Measurements from ENCODE around the gene EPS8L2.
"Not testable (repeated sequence)": the region's sequence is repeated elsewhere in the genome, so short reads cannot be mapped to it uniquely, and the experiment has no call there.

EPS8L2 gene

GRCh38 chr11:690244-690643 lies 15.8 kb upstream of the EPS8L2 start:
- DNase-seq (ENCODE audit: low spot score), result not testable (repeated sequence)

GRCh38 chr11:690738-691633 lies 15.0 kb upstream of the EPS8L2 start:
- DNase-seq (ENCODE audit: low spot score), result no peak

GRCh38 chr11:691710-692590 lies 14.1 kb upstream of the EPS8L2 start:
- no peak for DNase-seq (ENCODE audit: low spot score)

- DNase-seq (ENCODE audit: low spot score), result no peak
Measured at GRCh38 chr11:692824-693414, 13.1 kb upstream of the EPS8L2 start.

- no peak for DNase-seq (ENCODE audit: low spot score)
Measured at GRCh38 chr11:693415-693831, 12.6 kb upstream of the EPS8L2 start.

DNA sequence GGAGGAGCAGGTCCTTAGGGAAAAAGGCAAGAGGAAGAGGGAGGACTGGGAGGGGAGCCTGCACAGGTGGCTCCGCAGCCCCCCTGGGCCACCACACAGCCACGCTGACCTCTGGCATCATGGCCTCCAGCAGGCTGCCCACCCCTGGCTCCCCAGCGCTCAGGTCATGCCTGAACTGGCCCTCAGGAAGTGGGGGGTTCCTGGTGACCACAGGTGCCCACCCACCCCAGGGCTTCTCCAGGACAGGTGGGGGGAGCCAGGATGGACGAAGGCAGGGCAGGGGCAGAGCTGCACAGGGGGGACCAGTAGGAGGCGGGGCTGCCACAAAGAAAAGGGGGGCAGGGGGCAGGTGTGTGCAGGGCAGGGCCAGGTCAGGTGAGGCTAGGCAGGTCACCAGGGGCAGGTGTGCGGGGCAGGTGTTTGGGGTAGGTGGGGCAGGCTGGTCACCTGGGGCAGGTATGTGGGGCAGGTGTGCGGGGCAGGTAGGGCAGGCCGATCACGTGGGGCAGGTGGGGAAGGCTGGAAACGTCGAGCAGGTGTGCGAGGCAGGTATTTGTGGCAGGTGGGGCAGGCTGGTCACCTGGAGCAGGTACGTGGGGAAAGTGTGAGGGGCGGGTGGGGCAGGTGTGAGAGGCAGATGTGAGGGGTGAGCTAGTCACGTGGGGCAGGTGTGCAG lies 12.0 kb upstream of the EPS8L2 start:
- DNase-seq (ENCODE audit: low spot score), result no peak

- DNase-seq (ENCODE audit: low spot score), result peak; percentile 80
Measured at GRCh38 chr11:694563-695287, 11.3 kb upstream of the EPS8L2 start, which contains the start of gene DEAF1. DEAF1 (minus strand) TSS chr11:695222; CDS start chr11:695047, 175 bp downstream.

DNA sequence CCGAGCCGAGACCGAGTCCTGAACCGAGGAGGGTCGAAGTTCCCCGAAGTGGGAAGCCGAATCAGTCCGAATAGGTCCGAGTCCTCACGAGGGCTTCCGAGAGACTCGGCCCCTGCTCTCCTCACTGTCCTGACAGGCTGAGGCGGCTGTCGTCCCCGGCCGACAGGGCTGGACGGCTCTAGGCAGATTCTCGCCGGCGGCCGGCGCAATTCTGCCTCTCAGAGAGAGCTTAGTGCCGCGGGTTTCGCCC lies 10.8 kb upstream of the EPS8L2 start:
- DNase-seq (ENCODE audit: low spot score), result no peak

DNA sequence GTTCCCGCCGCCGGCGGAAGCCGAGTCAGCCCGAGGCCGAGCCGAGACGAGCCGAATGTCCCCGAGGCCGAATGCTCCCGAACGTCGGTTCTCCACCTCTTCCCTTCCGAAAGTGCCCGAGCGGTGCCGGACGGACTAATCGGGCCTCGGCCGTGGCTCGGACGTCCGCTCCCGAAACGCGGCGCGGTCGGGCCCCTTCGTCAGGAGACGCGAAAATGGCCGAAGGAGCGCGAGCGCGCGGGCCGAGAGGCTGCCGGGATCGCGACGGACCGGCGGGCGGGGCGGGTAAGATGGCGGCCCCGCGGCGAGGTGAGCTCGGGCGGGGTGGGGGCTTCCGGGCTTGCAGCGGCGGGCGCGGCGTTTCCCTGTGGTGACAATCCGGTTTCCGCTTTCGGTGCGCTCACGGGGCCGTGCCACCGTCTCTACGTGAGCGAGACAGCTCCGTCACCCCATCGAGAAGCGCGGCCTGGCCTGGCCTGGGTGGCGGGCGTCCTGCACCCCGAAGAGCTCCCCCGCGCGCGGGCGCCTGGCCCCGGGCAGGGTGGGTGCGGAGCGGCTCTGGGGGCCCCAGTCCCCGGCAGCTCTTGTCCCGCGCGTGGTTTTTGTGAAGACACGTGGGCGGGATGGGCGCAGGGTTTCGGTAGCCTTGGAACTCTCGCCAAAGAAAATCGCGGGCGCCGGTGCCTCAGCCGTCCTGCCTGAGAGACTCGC lies 10.3 kb upstream of the EPS8L2 start, which contains the start of gene TMEM80:
Gene TMEM80, plus strand, starts transcription at position 279 of the 711 bp plus-strand sequence. Its CDS starts 12 bp downstream, at position 291.
- DNase-seq (ENCODE audit: low spot score), result peak; percentile 78

DNA sequence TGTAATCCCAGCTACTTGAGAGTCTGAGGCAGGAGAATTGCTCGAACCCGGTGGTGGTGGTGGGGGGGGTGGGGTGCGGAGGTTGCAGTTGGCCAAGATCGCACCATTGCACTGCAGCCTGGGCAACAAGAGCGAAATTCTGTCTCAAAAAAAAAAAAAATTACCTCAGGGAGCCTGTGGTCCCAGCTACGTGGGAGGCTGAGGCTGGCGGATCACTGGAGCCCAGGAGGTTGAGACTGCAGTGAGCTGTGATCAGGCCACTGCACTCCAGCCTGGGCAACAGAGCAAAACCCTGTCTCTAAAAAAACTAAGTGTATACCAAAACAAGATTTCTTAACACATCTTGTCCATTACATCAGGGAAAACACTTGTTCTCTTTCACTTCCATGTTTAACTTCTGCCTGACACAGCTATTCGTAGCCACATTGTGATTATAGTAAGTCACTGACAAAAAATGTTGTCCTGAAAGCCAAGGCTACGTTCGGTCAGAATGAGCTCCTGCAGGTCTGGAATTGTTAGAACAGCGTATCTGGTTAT lies 9.0 kb upstream of the EPS8L2 start:
- no peak for DNase-seq (ENCODE audit: low spot score)

- DNase-seq (ENCODE audit: low spot score), result no peak
Measured at GRCh38 chr11:697811-698311, 8.2 kb upstream of the EPS8L2 start.

- DNase-seq (ENCODE audit: low spot score), result no peak
Measured at GRCh38 chr11:698493-699115, 7.4 kb upstream of the EPS8L2 start.

GRCh38 chr11:699116-699508 lies 6.9 kb upstream of the EPS8L2 start:
- no peak for DNase-seq (ENCODE audit: low spot score)

DNA sequence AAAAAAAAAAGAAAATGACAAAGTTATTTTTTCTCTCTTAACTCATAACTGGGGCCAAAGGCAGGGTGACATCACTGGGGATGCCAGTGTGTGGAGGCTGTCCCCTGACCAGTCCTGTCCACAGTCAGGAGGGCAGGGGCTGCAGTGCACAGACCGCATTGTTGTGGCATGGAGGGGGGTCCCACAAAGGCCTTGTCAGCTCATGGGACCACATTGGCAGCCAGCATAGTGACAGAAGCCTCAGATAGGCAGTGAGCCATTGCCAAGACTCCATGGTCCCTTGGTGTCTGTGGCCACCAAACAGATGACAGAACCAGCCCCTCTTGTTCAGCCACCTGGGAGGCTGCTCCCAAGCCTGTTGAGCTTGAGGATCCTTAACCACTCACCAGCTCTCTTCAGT lies 6.3 kb upstream of the EPS8L2 start:
- DNase-seq (ENCODE audit: low spot score), result no peak

GRCh38 chr11:701741-702461 lies 4.1 kb upstream of the EPS8L2 start:
- DNase-seq (ENCODE audit: low spot score), result no peak

DNA sequence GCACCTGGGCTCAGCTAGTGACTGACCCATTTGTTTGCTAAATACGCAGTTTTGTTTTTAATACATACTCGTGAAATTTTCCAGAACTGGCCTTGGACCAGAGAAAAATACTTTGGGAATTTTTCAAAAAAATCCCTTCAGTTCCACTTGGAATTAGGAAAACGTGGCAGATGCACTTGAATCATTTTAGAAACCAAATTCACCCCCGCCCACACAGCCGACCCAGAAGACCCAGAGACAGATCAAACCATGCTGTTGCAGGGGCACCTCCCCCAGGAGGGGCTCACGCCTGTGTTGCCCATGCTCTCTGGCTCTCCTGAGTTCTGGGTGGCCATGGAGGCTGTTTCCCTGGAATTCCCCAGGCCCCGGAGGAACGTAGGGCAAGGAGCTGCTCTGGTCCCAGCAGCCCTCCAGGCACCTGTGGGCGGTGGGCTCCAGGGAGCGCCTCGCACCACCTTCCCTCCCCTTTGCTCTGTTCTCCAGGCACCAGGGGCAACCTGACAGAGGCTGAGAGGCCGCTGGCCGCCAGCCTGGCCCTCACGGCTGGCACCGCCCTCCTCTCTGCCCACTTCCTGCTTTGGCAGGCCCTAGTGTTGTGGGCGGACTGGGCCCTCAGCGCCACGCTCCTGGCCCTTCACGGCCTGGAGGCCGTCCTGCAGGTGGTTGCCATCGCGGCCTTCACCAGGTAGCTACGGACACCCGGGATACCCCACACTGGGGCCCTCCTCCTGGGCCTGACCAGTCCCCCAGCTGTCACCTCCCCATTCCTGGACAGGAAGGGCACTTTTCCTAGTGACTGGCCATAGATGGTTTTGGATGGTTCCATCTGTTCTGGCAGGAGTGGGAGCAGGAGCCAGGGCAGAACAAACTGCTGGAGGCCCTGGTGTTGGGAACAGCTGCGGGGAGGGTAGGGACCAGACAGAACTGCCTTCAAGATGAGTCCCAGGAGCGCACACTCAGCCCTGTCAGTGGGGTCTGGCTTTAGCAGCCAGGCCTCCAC lies 3.3 kb upstream of the EPS8L2 start:
- no peak for DNase-seq (ENCODE audit: low spot score)

GRCh38 chr11:703506-703905 lies 2.5 kb upstream of the EPS8L2 start:
- DNase-seq (ENCODE audit: low spot score), result no peak

DNA sequence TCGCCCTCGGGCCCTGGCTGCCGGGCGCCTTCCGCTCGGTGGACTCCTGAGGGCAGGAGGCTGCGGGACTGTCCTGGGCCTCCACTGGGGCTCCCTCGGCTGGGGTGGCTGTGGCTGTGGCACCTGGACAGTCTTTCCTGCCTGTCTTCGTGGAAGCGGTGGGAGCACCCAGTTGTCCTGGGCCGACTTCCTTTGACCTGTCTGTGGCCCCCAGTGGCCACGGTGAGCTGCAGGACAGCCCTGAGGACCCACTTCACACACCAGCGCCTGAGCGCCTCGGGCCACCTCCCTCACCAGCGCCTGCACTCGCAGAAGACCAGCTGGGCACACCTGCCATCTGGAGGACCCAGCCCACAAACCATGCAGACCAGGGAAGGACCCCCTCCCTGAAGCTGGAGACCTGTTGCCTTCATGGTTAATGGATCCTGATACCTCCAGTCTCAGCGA lies 1.8 kb upstream of the EPS8L2 start:
- DNase-seq (ENCODE audit: low spot score), result no peak
